Endothelial cell of umbilical vein (primary cell): ENCODE measurements around the gene TAF3.
A peak's percentile ranks its signal among the peaks of the same experiment; 100 is the strongest.

Experiments
- EZH2 ChIP-seq: IDR thresholded peaks from 2 replicates; pipeline ENCODE4 v1.6.1; 2012; ENCODE audit warnings: borderline replicate concordance, low read depth, mild to moderate bottlenecking, moderate library complexity, low read length, inconsistent platforms; ENCODE audit not compliant: severe bottlenecking
- FOS ChIP-seq: IDR thresholded peaks from 2 replicates; pipeline ENCODE4 v1.6.1; 2011; ENCODE audit warnings: mild to moderate bottlenecking, low read length, moderate library complexity, borderline replicate concordance; ENCODE audit not compliant: insufficient read depth
- JUN ChIP-seq: IDR thresholded peaks from 2 replicates; pipeline ENCODE4 v1.6.1; 2011; ENCODE audit warnings: borderline replicate concordance, low read depth; ENCODE audit not compliant: insufficient read length, insufficient read depth
- MYC ChIP-seq: IDR thresholded peaks from one replicate; pipeline ENCODE4 v1.6.1; 2011; ENCODE audit warnings: mild to moderate bottlenecking, low read depth, low read length
- POLR2A ChIP-seq: IDR thresholded peaks from 2 replicates; pipeline ENCODE4 v1.6.1; 2012; ENCODE audit warnings: low read depth, mild to moderate bottlenecking, control low read depth, low read length
- POLR2AphosphoS5 ChIP-seq: IDR thresholded peaks from 2 replicates; pipeline ENCODE4 v1.6.1; 2012; ENCODE audit warnings: low read depth, mild to moderate bottlenecking, control low read depth, low read length, moderate library complexity; ENCODE audit not compliant: insufficient read depth
- TF ChIP-seq, protein P1 (sequence below), 2 donors: IDR thresholded peaks; 1 replicate in 1 of 2; 2 replicates in 1 of 2; pipeline ENCODE4 v1.5.1; 2011; ENCODE audit warnings: low read length in 2 of 2, mild to moderate bottlenecking in 2 of 2, moderate library complexity in 2 of 2, control low read depth in 1 of 2, inconsistent platforms in 1 of 2, low read depth in 1 of 2; ENCODE audit not compliant: insufficient read depth in 1 of 2; ENCODE audit errors: extremely low read depth in 1 of 2
- TF ChIP-seq, protein P2 (sequence below): IDR thresholded peaks from 2 replicates; pipeline ENCODE4 v1.6.1; 2011; ENCODE audit not compliant: insufficient read depth, insufficient read length

GRCh38 chr10:8041284-8041991 lies 223.1 kb downstream of the TAF3 start:
- TF ChIP-seq, protein P1, sequence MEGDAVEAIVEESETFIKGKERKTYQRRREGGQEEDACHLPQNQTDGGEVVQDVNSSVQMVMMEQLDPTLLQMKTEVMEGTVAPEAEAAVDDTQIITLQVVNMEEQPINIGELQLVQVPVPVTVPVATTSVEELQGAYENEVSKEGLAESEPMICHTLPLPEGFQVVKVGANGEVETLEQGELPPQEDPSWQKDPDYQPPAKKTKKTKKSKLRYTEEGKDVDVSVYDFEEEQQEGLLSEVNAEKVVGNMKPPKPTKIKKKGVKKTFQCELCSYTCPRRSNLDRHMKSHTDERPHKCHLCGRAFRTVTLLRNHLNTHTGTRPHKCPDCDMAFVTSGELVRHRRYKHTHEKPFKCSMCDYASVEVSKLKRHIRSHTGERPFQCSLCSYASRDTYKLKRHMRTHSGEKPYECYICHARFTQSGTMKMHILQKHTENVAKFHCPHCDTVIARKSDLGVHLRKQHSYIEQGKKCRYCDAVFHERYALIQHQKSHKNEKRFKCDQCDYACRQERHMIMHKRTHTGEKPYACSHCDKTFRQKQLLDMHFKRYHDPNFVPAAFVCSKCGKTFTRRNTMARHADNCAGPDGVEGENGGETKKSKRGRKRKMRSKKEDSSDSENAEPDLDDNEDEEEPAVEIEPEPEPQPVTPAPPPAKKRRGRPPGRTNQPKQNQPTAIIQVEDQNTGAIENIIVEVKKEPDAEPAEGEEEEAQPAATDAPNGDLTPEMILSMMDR (IDR thresholded peaks at IDR 0.05; ENCODE audit: extremely low read depth in 1 of 2, insufficient read depth in 1 of 2, low read depth in 1 of 2, low read length in 2 of 2), result no peak
- TF ChIP-seq POLR2A (no peak), MYC (no peak), FOS (no peak), POLR2AphosphoS5 (no peak), EZH2 (peak; percentile 20), JUN (no peak)
- TF ChIP-seq, protein P2, sequence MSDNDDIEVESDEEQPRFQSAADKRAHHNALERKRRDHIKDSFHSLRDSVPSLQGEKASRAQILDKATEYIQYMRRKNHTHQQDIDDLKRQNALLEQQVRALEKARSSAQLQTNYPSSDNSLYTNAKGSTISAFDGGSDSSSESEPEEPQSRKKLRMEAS, result no peak
